ENCODE measurements around the gene ZNF648.

Gene ZNF648

GRCh38 chr1:182046763-182047162 lies 14.7 kb downstream of the ZNF648 start:
- no peak for TF ChIP-seq SIN3A (IDR thresholded peaks at IDR 0.05; ENCODE audit: borderline replicate concordance, insufficient read depth, low read length)
- TF ChIP-seq REST (IDR thresholded peaks at IDR 0.05; ENCODE audit: insufficient read depth in 1 of 2, low read depth in 2 of 2, low read length in 2 of 2), result no peak
- TF ChIP-seq TAF1 (IDR thresholded peaks at IDR 0.05; ENCODE audit: borderline replicate concordance, insufficient read depth, low read length), result no peak
- no peak for TF ChIP-seq FOXP2 (optimal IDR thresholded peaks at IDR 0.05; ENCODE audit: borderline replicate concordance, extremely low read depth, extremely low read length, insufficient read depth)
- TF ChIP-seq POLR2AphosphoS5 (IDR thresholded peaks at IDR 0.05; ENCODE audit: low read depth, low read length), result no peak

- no peak for TF ChIP-seq FOXP2 (optimal IDR thresholded peaks at IDR 0.05; ENCODE audit: borderline replicate concordance, extremely low read depth, extremely low read length, insufficient read depth)
These were observed 19.9 kb downstream of the ZNF648 start for GRCh38 chr1:182041615-182042014.

- TF ChIP-seq REST (IDR thresholded peaks at IDR 0.05; ENCODE audit: insufficient read depth in 1 of 2, low read depth in 2 of 2, low read length in 2 of 2) (no peak), POLR2AphosphoS5 (IDR thresholded peaks at IDR 0.05; ENCODE audit: low read depth, low read length) (no peak), TAF1 (IDR thresholded peaks at IDR 0.05; ENCODE audit: borderline replicate concordance, insufficient read depth, low read length) (no peak), SIN3A (IDR thresholded peaks at IDR 0.05; ENCODE audit: borderline replicate concordance, insufficient read depth, low read length) (no peak), FOXP2 (optimal IDR thresholded peaks at IDR 0.05; ENCODE audit: borderline replicate concordance, extremely low read depth, extremely low read length, insufficient read depth) (no peak)
These were observed 23.3 kb downstream of the ZNF648 start for GRCh38 chr1:182038220-182038619.

- no peak for TF ChIP-seq SIN3A (IDR thresholded peaks at IDR 0.05; ENCODE audit: borderline replicate concordance, insufficient read depth, low read length)
- TF ChIP-seq REST (IDR thresholded peaks at IDR 0.05; ENCODE audit: insufficient read depth in 1 of 2, low read depth in 2 of 2, low read length in 2 of 2), result no peak
- no peak for TF ChIP-seq FOXP2 (optimal IDR thresholded peaks at IDR 0.05; ENCODE audit: borderline replicate concordance, extremely low read depth, extremely low read length, insufficient read depth)
- TF ChIP-seq TAF1 (IDR thresholded peaks at IDR 0.05; ENCODE audit: borderline replicate concordance, insufficient read depth, low read length), result no peak
- no peak for TF ChIP-seq POLR2AphosphoS5 (IDR thresholded peaks at IDR 0.05; ENCODE audit: low read depth, low read length)
These were observed 26.3 kb downstream of the ZNF648 start for GRCh38 chr1:182035097-182035770.

GRCh38 chr1:182032251-182032650 lies 29.3 kb downstream of the ZNF648 start:
- TF ChIP-seq REST (IDR thresholded peaks at IDR 0.05; ENCODE audit: insufficient read depth in 1 of 2, low read depth in 2 of 2, low read length in 2 of 2) (no peak), SIN3A (IDR thresholded peaks at IDR 0.05; ENCODE audit: borderline replicate concordance, insufficient read depth, low read length) (no peak), FOXP2 (optimal IDR thresholded peaks at IDR 0.05; ENCODE audit: borderline replicate concordance, extremely low read depth, extremely low read length, insufficient read depth) (no peak), POLR2AphosphoS5 (IDR thresholded peaks at IDR 0.05; ENCODE audit: low read depth, low read length) (no peak), TAF1 (IDR thresholded peaks at IDR 0.05; ENCODE audit: borderline replicate concordance, insufficient read depth, low read length) (no peak)

Measured in PFSK-1 (cell line).